ENCODE measurements around the gene IFRD1.

The IFRD1 gene, protein sequence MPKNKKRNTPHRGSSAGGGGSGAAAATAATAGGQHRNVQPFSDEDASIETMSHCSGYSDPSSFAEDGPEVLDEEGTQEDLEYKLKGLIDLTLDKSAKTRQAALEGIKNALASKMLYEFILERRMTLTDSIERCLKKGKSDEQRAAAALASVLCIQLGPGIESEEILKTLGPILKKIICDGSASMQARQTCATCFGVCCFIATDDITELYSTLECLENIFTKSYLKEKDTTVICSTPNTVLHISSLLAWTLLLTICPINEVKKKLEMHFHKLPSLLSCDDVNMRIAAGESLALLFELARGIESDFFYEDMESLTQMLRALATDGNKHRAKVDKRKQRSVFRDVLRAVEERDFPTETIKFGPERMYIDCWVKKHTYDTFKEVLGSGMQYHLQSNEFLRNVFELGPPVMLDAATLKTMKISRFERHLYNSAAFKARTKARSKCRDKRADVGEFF

DNA sequence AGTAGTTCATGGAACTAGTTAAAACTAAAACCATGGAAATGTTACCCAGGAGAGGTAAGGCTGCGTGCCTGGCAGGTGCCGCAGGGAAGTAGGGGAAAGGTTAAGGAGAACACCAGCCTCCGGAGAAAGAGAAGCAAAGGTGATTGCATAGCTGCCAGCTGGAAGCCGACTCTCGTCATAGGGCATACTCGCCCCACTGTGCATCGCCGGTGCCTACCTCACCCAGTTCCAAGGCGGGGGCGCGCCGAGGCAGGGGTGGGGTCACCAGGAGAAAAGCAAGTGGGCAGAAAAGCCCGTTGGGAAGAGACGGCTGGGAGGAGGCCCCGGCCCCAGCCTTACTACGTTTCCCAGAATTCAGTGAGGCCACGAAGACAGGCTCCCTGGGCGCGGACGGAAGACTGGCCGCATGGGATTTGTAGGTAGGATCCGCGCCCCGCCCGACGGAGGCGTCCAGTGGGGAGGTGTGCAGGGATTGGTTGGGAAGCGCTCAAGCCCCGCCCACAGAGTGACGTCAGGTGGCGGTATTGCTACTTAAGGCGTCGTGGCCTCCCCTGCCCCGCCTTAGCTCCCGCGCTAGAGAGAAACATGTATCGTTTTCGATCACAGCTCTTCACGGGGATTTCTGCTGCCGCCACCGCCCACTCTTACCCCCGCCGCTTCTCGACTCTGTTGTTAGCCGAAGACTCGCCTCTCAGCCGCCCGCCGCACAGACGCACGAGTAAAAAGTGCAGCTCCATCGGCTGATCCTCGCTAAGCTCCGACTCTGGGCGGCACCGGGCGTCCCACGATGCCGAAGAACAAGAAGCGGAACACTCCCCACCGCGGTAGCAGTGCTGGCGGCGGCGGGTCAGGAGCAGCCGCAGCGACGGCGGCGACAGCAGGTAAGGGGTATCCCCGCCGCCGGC is at the start of gene IFRD1:
TSS of gene IFRD1 (plus strand) at position 559 of the 905 bp plus-strand sequence. CDS start at position 788, 229 bp downstream.
- peak; percentile 99 for DNase-seq

- no peak for DNase-seq
Measured at GRCh38 chr7:112404321-112404720, 45.9 kb upstream of the IFRD1 start.

DNA sequence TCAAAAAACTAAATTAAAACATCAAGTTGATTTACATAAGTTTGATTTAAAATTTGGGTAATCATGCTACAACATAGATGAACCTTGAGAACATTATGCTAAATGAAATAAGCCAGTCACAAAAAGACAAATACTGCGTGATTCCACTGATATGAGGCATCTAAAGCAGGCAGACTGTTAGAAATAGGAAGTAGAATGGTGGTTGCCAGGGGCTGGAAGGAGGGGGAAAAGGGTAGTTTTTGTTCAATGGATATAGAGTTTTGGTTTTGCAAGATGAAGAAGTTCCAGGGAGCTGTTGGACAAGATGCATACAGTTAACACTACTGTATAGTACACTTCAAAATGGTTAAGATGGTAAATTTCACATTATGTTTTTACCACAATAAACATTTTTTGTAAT is 45.0 kb upstream of the IFRD1 start:
- DNase-seq = no peak

DNA sequence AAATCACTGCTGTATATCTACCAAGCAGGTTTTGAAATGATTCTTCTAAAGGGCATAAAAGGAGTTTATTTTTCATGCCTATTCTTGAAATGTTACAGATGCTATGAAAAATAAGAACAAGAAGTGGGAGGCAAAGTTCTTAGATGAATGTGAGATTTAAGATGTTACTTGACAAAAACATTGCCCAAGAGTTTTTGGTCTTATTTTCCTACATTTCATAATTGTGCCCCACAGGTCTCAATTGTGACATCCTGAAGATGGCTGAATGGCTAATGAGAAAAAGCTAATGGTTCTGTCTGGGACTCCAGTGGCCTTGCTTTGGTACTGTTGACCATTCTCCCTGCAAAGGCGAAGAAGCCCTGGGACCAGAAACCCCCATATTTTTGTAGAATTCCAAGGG is 43.0 kb upstream of the IFRD1 start:
- no peak for DNase-seq

DNA sequence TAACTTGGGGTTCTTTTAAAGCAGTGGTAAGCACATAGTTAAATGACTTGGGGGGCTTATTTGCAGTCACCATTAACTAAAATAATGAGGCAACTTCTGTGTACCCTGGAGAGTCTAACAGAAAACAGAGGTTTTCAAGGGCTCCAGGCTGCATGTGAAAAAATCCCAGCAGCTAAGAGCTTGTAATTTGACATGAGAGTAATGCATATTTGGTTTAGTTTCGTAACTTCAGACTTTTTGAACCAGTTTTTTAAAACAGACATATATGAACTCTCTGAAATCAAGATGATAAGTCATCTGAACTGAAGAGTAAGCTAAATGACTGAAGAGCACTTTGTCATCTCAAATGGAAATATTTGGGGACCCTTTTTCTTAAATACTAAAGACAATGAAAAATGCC is 40.2 kb upstream of the IFRD1 start:
- no peak for DNase-seq

DNA sequence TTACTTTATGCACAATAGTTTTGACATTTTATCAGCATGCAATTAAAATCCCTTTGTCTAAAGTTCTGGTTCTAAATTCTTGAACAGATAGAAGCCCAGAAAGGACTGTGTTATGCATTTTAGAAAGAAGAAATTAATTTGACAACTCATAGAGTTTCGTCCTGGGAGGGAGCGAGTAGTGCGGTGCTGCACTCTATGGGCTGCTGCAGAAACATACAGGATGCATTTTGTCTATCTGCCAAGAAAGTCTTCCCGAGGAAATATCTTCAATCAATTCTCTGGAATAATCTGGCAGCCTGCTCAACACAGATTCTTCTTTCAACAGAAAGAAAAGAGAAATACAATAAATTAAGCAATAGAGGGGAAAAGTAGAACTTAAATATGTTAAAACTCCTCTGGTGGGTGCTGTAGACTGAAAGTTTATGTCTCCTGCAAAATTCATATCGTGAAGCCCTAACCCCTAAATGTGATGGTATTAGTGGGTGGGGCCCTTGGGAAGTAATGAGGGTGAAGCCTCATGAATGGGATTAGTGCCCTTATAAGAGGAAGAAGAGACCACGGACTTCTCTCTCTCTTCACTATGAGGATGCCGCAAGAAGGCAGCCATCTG is 39.0 kb upstream of the IFRD1 start:
- DNase-seq = no peak

DNA sequence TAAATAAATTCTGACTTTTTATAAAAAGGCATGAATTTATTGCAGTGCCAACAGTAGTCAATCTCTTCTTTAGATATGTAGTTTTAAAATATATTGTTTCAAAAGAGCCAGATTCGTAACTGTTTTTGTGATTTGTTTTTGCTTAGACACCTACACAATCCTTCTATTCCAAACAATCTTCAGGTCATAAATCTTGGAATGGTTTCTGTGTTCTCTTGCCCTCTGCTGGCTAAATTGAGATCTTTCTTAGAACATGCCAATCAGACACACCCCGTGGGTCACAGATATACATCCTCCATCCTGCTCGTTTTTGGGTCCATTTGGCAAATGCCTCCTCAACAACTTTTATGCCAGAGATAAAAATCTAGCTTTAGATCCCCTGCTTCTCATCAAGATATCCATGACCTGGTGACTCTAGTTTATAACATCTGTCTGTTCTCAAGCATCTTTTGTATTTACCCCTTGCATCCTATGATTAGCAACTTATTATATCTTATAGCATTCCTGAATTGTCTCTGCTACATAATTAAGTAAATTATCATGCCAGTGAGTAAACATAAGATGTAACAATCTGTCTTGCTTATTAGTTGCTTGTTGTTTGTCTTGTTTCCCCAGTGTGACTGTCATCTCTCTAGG is 35.3 kb upstream of the IFRD1 start:
- no peak for DNase-seq

DNA sequence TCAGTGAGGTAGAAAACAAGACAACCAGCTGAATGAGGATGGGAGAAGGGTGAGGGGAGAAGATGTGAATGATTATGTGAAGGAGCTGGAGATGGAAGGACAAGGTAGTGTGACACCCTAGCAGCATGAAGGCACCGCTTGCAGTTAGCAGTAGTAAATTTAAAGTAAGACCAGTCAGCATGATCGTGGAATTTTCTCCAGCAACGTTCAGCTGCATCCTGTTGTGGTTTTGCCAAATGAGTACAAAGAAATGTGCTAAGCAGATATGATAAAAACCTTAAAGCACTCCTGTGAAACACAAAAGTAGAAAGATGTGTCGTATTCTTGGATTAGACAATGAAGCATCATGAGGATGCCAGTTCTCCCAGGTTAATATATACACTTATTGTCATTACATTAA is 34.1 kb upstream of the IFRD1 start:
- no peak for DNase-seq

GRCh38 chr7:112419543-112420130 is 30.6 kb upstream of the IFRD1 start:
- no peak for DNase-seq

GRCh38 chr7:112420236-112420861 is 29.9 kb upstream of the IFRD1 start:
- DNase-seq = no peak

DNA sequence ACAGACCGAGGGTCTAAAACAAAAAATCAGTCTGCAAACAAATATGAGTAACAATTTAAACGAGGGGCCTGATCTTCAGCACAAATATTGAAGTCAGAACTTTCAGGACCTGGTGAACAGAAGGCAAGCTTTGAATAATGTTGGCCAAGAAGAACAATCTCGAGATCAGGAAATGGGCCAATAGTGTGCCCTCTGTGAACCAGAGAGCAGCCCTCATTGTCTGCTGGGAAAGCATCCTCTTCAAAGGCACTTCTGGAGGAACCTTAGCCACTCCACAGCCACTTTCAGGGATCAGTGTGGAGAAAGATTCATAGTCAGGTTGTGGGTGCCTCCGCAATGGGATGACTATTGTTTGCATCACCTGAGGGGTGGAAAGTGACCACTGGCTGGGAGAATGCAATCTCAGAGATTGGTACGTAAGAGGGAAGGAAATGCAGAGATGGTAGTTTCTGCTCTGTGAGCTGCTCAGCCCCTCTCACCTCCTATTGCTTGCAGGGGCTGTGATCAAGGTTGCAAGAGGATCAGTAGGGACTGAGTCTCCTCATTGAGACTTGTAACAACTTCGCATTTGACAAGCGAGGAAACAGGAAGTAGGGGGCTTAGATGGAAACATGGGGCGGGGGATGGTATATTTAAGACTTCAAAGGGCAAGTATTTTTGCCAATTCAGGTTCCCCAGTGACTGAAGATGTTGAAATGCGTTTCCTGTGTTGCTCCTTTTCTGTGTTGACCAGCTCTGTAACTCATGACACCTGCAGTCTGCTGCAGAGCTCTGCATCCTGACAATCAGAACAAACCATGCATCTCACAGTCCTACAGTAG is 28.4 kb upstream of the IFRD1 start:
- DNase-seq = no peak

- no peak for DNase-seq
Measured at GRCh38 chr7:112422842-112423496, 27.3 kb upstream of the IFRD1 start.

DNA sequence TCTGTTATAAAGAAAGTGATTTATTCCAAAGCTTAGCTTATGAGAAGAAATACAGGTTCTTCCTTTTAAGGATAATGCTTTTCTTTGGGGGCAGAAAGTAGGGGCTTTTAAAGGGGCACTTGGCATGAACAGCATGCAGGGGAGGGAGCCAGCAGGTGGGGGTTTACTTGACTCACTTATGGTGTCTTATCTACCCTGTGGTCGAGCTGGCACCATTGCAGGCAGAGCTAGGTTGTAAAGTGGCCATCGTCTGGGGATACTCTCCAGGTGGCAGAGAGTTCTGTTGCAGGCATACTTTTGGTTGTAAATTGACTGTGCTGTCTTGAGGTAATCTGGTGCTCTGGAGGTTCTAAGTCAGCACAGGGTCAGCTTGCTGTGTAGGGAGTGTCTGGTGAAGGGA is 26.3 kb upstream of the IFRD1 start:
- DNase-seq = no peak

DNA sequence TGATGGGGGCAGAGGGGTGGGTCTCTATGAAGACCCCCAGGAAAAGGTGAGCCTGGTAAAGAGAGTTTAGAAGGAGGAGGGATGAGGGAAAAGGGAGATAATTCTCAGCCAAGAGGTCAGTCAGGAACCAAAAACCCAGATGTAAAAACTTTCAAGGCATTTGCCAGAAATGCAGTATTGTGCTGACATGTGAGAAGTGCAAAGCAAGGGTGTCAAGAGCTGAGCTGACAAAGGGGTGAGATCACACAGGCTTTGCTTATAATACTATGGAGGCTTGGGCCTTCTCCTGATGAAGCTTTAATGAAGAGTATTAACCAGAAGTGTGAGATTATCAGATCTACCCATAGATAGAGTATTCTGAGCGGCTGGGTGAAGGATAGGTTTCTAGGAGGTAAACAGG is 22.3 kb upstream of the IFRD1 start:
- DNase-seq = no peak

DNA sequence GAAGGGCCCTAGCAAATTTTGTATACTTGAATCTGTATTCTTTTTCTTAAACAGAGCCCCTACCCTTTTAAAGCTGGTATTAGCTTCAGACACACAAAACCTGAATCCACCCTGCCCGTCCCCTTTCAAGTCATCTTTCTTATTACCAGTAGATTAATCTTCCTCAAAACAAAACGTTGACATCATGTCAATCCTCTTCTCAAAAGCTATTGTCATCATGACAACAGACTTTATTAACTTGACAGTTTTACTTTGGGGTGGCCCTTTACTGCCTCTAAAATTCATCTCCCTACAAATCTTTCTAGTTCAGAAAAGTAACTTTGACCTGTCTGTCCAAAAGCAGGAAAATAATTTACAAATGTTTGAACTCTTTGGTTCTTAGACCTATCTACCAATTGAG is 21.5 kb upstream of the IFRD1 start:
- DNase-seq = no peak

DNA sequence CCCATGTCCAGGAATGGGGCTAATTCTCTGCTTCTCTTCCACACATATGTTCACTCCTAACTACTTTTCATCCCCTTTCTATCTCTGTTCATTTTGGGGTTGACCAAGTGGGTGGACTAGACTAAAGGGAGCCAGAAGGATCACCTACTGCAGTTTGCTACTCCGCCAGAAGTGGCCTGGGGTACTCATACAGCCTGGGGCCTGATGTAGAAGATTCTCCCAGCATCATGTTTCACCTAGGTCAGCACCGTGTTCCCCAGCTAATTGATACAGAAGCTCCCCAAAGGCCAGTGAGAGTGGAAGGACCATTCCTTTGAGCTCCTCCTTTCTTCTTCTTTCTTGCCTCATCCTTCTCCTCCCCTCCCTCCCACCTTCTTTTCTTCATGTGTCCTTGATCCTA is 19.6 kb upstream of the IFRD1 start:
- no peak for DNase-seq

- DNase-seq = no peak
Measured at GRCh38 chr7:112431803-112432202, 18.5 kb upstream of the IFRD1 start.

- DNase-seq = no peak
Measured at GRCh38 chr7:112433289-112433688, 17.0 kb upstream of the IFRD1 start.

GRCh38 chr7:112437072-112437471 is 13.2 kb upstream of the IFRD1 start:
- DNase-seq = no peak

GRCh38 chr7:112439476-112439875 is 10.8 kb upstream of the IFRD1 start:
- DNase-seq = no peak

DNA sequence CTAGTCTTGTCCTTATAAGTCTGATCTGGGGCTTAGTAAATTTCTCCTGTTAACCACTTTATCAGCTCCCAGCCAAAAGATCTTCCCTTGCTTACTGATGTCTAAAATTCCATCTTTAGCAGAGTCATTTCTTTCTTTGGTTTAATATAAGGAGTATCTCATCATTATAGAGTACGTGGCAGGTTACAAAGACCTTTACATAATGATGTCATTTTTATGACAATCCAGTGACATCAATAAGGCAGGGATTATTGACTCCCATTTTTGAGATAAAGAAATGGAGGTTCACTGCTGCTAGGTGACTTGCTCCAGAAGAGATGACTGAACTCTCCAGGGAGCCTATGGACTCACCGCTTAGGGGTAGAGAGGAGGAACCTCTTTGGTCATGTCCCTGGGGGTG is 8.1 kb upstream of the IFRD1 start:
- DNase-seq = no peak

All from stimulated activated CD4-positive, alpha-beta T cell treated with anti-CD3 and anti-CD28 coated beads, Interleukin-2, amount 100 ng/mL, for 48 hours (primary cell).